Measurements from ENCODE around the gene AZGP1. TPM values are rescaled to one million over a fixed set of nuclear protein-coding genes. Genes with fewer than 3 reads are reported as not detected.
"Not testable (repeated sequence)": the region's sequence is repeated elsewhere in the genome, so short reads cannot be mapped to it uniquely, and the experiment has no call there.

The AZGP1 gene
- polyA plus RNA-seq, 1 of the 3 experiments (the other 2 are of a cell fraction) = not detected

DNA sequence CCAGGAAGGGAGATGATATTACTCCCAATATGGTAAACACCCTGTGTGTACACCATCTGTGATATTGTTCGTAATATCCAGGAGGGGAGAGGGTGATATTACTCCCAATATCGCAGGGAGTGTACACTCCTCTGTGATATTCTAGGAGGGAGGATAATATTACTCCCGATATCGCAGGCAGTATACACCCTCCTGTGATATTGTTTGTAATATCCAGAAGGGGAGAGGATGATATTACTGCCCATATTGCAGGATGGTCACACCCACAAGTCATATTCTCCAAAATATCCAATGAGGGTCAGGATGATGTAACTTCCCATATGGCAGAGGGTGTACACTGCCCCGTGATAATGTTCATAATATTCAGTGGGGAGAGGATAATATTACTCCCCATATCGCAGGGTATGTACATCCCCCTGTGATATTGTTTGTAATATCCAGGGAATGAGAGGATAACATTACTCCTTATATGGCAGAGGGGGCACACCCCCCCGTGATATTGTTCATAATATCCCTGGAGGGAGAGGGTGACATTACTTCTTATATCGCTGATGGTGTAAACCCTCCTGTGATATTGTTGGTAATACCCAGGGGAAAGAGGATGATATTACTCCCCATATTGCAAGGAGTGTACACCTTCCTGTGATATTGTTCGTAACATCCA is 17.1 kb downstream of the AZGP1 start:
- POLR2A ChIA-PET = no interaction called here
- Histone ChIP-seq H2AFZ (ENCODE audit: low read depth) (no peak overlapping the region), H3K27me3 (ENCODE audit: insufficient read depth) (peaks cover 85% of the 10 kb centered on the region), H3K4me3 (ENCODE audit: low read depth in 2 of 2, low read length in 1 of 2) (no peak overlapping the region), H3K9ac (no peak overlapping the region), H3F3A (replicated peaks; ENCODE audit: insufficient read depth) (no peaks in the 10 kb centered on the region), H3K79me2 (ENCODE audit: insufficient read depth) (no peaks in the 10 kb centered on the region), H3K9me2 (no peaks in the 10 kb centered on the region), H3K4me2 (no peak overlapping the region), H3K4me1 (ENCODE audit: control insufficient read depth in 1 of 2, insufficient read depth in 2 of 2, low read depth in 1 of 2, low read length in 1 of 2) (no peaks in the 10 kb centered on the region), H3K9me3 (no peaks in the 10 kb centered on the region), H3K36me3 (replicated peaks in 1 of 2; ENCODE audit: control insufficient read depth in 1 of 2, insufficient read depth in 2 of 2, low read length in 1 of 2) (no peaks in the 10 kb centered on the region), H4K20me1 (ENCODE audit: insufficient read depth) (no peaks in the 10 kb centered on the region), H3K27ac (ENCODE audit: low read depth in 2 of 2, low read length in 1 of 2) (no peak overlapping the region)
- TF ChIP-seq GABPA (IDR thresholded peaks at IDR 0.05; ENCODE audit: low read depth) (no peak), JUND (IDR thresholded peaks at IDR 0.05) (no peak), CHD2 (IDR thresholded peaks at IDR 0.05; ENCODE audit: low read length, partially characterized antibody) (no peak), RFX5 (IDR thresholded peaks at IDR 0.05; ENCODE audit: low read length) (no peak), POLR2AphosphoS5 (IDR thresholded peaks at IDR 0.05; ENCODE audit: low read depth, low read length) (no peak), EP300 (IDR thresholded peaks at IDR 0.05; ENCODE audit: borderline replicate concordance in 1 of 2, low read depth in 1 of 2, low read length in 1 of 2) (no peak), NRF1 (IDR thresholded peaks at IDR 0.05; ENCODE audit: low read depth, low read length) (no peak), MEF2A (IDR thresholded peaks at IDR 0.05; ENCODE audit: borderline replicate concordance, low read depth) (no peak)
- TF ChIP-seq, protein P1, sequence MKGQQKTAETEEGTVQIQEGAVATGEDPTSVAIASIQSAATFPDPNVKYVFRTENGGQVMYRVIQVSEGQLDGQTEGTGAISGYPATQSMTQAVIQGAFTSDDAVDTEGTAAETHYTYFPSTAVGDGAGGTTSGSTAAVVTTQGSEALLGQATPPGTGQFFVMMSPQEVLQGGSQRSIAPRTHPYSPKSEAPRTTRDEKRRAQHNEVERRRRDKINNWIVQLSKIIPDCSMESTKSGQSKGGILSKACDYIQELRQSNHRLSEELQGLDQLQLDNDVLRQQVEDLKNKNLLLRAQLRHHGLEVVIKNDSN (IDR thresholded peaks at IDR 0.05; ENCODE audit: borderline replicate concordance, low read depth) = no peak
- TF ChIP-seq, protein P2, sequence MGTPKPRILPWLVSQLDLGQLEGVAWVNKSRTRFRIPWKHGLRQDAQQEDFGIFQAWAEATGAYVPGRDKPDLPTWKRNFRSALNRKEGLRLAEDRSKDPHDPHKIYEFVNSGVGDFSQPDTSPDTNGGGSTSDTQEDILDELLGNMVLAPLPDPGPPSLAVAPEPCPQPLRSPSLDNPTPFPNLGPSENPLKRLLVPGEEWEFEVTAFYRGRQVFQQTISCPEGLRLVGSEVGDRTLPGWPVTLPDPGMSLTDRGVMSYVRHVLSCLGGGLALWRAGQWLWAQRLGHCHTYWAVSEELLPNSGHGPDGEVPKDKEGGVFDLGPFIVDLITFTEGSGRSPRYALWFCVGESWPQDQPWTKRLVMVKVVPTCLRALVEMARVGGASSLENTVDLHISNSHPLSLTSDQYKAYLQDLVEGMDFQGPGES (IDR thresholded peaks at IDR 0.05; ENCODE audit: low read depth, low read length) = no peak
- WGBS (ENCODE audit: low lambda C conversion rate) = 31% methylated on average over 9 of the region's 9 CpGs
- DNase-seq = no peak
- CTCF ChIA-PET = no interaction called here

- TF ChIP-seq, protein P2 (IDR thresholded peaks at IDR 0.05; ENCODE audit: low read depth, low read length) = no peak
- H3K9ac ChIP-seq = no peak overlapping the region
- no peaks in the 10 kb centered on the region for H3K36me3 ChIP-seq (replicated peaks in 1 of 2; ENCODE audit: control insufficient read depth in 1 of 2, insufficient read depth in 2 of 2, low read length in 1 of 2)
- H2AFZ ChIP-seq (ENCODE audit: low read depth) = no peak overlapping the region
- H3K79me2 ChIP-seq (ENCODE audit: insufficient read depth) = no peaks in the 10 kb centered on the region
- no peaks in the 10 kb centered on the region for H3K9me2 ChIP-seq
- no peak overlapping the region for H3K4me2 ChIP-seq
- WGBS (ENCODE audit: low lambda C conversion rate) = 31% methylated on average over 6 of the region's 6 CpGs
- H3K4me3 ChIP-seq (ENCODE audit: low read depth in 2 of 2, low read length in 1 of 2) = no peak overlapping the region
- no peak for DNase-seq
- no peaks in the 10 kb centered on the region for H3K9me3 ChIP-seq
- no peaks in the 10 kb centered on the region for H3F3A ChIP-seq (replicated peaks; ENCODE audit: insufficient read depth)
- no peak overlapping the region for H3K27ac ChIP-seq (ENCODE audit: low read depth in 2 of 2, low read length in 1 of 2)
- POLR2A ChIA-PET = no interaction called here
- no peaks in the 10 kb centered on the region for H4K20me1 ChIP-seq (ENCODE audit: insufficient read depth)
- CTCF ChIA-PET = interaction anchor here (0.8 to 1.5 kb wide), 5 partner anchors 18 to 42 kb away, joined by 3 to 4 read pairs (median 3); partner anchors contain the start of gene GJC3
- H3K4me1 ChIP-seq (ENCODE audit: control insufficient read depth in 1 of 2, insufficient read depth in 2 of 2, low read depth in 1 of 2, low read length in 1 of 2) = no peaks in the 10 kb centered on the region
- peaks cover 65% of the 10 kb centered on the region for H3K27me3 ChIP-seq (ENCODE audit: insufficient read depth)
Observed at GRCh38 chr7:99955247-99955646, 20.6 kb downstream of the AZGP1 start.

DNA sequence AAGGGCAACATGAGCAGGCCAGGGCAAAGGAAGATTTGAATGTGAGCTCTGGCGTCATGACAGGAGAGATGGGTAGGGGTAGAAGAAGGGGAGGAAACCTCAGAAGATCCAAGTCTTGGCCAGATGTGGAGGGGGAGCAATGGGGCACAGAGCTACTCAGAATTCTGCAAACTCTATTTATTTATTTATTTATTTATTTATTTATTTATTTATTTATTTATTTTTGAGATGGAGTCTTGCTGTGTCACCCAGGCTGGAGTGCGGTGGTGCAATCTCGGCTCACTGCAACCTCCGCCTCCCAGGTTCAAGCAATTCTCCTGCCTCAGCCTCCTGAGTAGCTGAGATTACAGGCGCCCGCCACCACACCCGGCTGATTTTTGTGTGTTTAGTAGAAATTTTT is 21.2 kb downstream of the AZGP1 start:
- POLR2A ChIA-PET; H3K4me3 ChIP-seq (ENCODE audit: low read depth in 2 of 2, low read length in 1 of 2); H3K79me2 ChIP-seq (ENCODE audit: insufficient read depth); H3K9me2 ChIP-seq; H3K4me1 ChIP-seq (ENCODE audit: control insufficient read depth in 1 of 2, insufficient read depth in 2 of 2, low read depth in 1 of 2, low read length in 1 of 2); H4K20me1 ChIP-seq (ENCODE audit: insufficient read depth); DNase-seq; H3K9me3 ChIP-seq; H3K36me3 ChIP-seq (replicated peaks in 1 of 2; ENCODE audit: control insufficient read depth in 1 of 2, insufficient read depth in 2 of 2, low read length in 1 of 2); H3K4me2 ChIP-seq; H2AFZ ChIP-seq (ENCODE audit: low read depth); H3F3A ChIP-seq (replicated peaks; ENCODE audit: insufficient read depth); H3K9ac ChIP-seq; H3K27ac ChIP-seq (ENCODE audit: low read depth in 2 of 2, low read length in 1 of 2): not testable (repeated sequence)
- CTCF ChIA-PET = interaction anchor here (1.5 kb wide), 1 partner anchor 25 kb away, joined by 4 read pairs; the partner anchor contains the start of gene GJC3
- WGBS (ENCODE audit: low lambda C conversion rate) = 38% methylated on average over 7 of the region's 7 CpGs
- peaks cover 63% of the 10 kb centered on the region for H3K27me3 ChIP-seq (ENCODE audit: insufficient read depth)

Measured in SK-N-SH (cell line).